KMS-11 (cell line): ENCODE measurements around the gene CCDC91.

Experiments
- H2AFZ ChIP-seq: fragments of 200-600 bp; sonication (generic); 2 replicates; pipeline ENCODE4 v1.6.1; 2016; ENCODE audit warnings: antibody characterized with exemption, mixed run types, low read depth
- H3K27ac ChIP-seq: fragments of 200-600 bp; sonication (generic); 2 replicates; pipeline ENCODE4 v1.6.1; 2016; ENCODE audit warnings: mild to moderate bottlenecking, mixed run types
- H3K27me3 ChIP-seq: fragments of 200-600 bp; sonication (generic); 2 replicates; pipeline ENCODE4 v1.6.1; 2017; ENCODE audit warnings: mild to moderate bottlenecking, low read depth, mixed run types, moderate library complexity; ENCODE audit not compliant: insufficient read depth
- H3K36me3 ChIP-seq: fragments of 200-600 bp; sonication (generic); 2 replicates; pipeline ENCODE4 v1.6.1; 2017; ENCODE audit warnings: mild to moderate bottlenecking, mixed run types; ENCODE audit not compliant: insufficient read depth
- H3K4me1 ChIP-seq: fragments of 200-600 bp; sonication (generic); 2 replicates; pipeline ENCODE4 v1.6.1; 2016; ENCODE audit warnings: mild to moderate bottlenecking, low read depth, mixed run types; ENCODE audit not compliant: poor library complexity, severe bottlenecking
- H3K4me2 ChIP-seq: fragments of 200-600 bp; sonication (generic); 2 replicates; pipeline ENCODE4 v1.7.0; 2016; ENCODE audit warnings: mild to moderate bottlenecking, mixed run types
- H3K4me3 ChIP-seq: fragments of 200-600 bp; sonication (generic); IDR thresholded peaks from 2 replicates; pipeline ENCODE4 v1.6.1; 2017; ENCODE audit warnings: low read depth, low read length, mixed read lengths; ENCODE audit not compliant: insufficient read depth
- H3K79me2 ChIP-seq: fragments of 200-600 bp; sonication (generic); 2 replicates; pipeline ENCODE4 v1.6.1; 2016; ENCODE audit warnings: low read depth, mixed run types; ENCODE audit not compliant: insufficient read depth
- H3K9ac ChIP-seq: fragments of 200-600 bp; sonication (generic); 2 replicates; pipeline ENCODE4 v1.6.1; 2016; ENCODE audit warnings: mild to moderate bottlenecking, mixed run types
- H4K20me1 ChIP-seq: fragments of 200-600 bp; sonication (generic); 2 replicates; pipeline ENCODE4 v1.6.1; 2016; ENCODE audit warnings: mild to moderate bottlenecking, mixed run types; ENCODE audit not compliant: insufficient read depth
- TF ChIP-seq, protein P1 (sequence below): fragments of 200-600 bp; sonication (generic); conservative IDR thresholded peaks from 2 replicates; pipeline ENCODE4 v1.6.1; 2017; ENCODE audit warnings: low read depth, mild to moderate bottlenecking, antibody characterized with exemption, low read length, moderate library complexity, mixed read lengths

Gene CCDC91

DNA sequence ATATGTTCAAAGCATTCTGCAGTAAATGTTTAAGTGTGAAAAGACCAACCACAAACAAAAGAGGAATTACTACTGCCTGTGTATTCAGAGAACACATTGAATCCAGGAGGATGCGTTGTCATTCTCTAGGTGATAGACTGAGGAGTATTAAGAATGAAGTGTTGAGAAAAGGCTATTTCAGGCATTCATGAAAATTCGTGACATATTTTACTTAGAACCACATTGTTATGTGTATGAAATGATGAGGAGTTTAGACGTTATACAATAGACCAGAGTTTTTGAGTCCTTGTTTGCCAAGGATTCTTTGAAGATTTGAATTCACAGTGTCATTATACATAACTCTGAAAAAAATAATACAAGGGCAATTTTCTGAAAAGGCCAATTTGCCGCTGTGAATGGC is 251.8 kb downstream of the CCDC91 start:
- TF ChIP-seq, protein P1, sequence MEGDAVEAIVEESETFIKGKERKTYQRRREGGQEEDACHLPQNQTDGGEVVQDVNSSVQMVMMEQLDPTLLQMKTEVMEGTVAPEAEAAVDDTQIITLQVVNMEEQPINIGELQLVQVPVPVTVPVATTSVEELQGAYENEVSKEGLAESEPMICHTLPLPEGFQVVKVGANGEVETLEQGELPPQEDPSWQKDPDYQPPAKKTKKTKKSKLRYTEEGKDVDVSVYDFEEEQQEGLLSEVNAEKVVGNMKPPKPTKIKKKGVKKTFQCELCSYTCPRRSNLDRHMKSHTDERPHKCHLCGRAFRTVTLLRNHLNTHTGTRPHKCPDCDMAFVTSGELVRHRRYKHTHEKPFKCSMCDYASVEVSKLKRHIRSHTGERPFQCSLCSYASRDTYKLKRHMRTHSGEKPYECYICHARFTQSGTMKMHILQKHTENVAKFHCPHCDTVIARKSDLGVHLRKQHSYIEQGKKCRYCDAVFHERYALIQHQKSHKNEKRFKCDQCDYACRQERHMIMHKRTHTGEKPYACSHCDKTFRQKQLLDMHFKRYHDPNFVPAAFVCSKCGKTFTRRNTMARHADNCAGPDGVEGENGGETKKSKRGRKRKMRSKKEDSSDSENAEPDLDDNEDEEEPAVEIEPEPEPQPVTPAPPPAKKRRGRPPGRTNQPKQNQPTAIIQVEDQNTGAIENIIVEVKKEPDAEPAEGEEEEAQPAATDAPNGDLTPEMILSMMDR: no peak
- H3K4me2 ChIP-seq: no peak overlapping the region
- no peaks in the 10 kb centered on the region for H3K4me1 ChIP-seq
- H3K36me3 ChIP-seq: no peaks in the 10 kb centered on the region
- H3K79me2 ChIP-seq: no peaks in the 10 kb centered on the region
- H3K4me3 ChIP-seq: no peak overlapping the region
- no peak overlapping the region for H3K9ac ChIP-seq
- no peak overlapping the region for H3K27ac ChIP-seq
- no peaks in the 10 kb centered on the region for H3K27me3 ChIP-seq
- no peaks in the 10 kb centered on the region for H4K20me1 ChIP-seq
- H2AFZ ChIP-seq: no peak overlapping the region

DNA sequence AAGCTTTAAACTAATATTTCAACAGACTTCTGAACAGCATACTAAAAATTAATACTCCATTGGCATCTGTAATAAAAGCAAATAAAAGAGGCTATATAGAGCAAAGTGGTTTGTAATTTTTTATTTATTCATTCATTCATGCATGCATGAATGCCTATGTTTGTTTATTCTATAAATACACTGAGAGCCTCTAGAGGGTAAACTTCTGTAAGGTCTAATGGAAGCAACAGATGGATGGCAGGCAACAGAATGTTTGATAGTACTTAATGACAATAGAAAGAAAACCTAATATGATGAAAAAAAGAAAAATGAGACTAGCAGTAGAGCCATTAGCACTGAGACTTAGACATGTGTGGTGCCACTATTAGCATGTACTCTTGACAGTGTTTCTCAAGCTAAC is 253.1 kb downstream of the CCDC91 start:
- Histone ChIP-seq H3K4me1 (no peaks in the 10 kb centered on the region), H3K4me2 (no peak overlapping the region), H3K27ac (no peak overlapping the region), H3K36me3 (no peaks in the 10 kb centered on the region), H3K4me3 (no peak overlapping the region), H3K79me2 (no peaks in the 10 kb centered on the region), H4K20me1 (no peaks in the 10 kb centered on the region), H2AFZ (no peak overlapping the region), H3K9ac (no peak overlapping the region), H3K27me3 (no peaks in the 10 kb centered on the region)
- TF ChIP-seq, protein P1: no peak

DNA sequence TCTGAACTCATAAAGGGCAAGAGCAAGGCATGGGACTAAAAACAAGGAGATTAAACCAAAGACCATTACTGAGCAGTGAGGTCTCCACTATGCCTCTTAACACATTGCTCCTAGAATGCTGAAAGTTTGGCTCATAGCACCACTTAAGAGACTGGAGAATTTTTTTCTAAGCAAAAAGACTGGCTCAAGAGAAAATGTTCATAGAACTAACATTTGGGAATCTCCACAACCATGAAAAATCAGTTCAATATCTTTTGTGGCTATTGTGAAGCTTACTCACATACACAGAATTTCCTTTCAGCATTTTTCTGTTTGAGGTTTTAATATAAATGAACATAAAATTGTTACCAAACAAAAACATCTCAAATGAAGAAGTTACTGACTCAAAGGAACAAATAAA is 255.8 kb downstream of the CCDC91 start:
- H3K36me3 ChIP-seq: no peaks in the 10 kb centered on the region
- H3K27ac ChIP-seq: no peak overlapping the region
- no peaks in the 10 kb centered on the region for H3K79me2 ChIP-seq
- no peak overlapping the region for H3K9ac ChIP-seq
- H3K27me3 ChIP-seq: no peaks in the 10 kb centered on the region
- no peak overlapping the region for H3K4me2 ChIP-seq
- no peaks in the 10 kb centered on the region for H4K20me1 ChIP-seq
- no peak overlapping the region for H2AFZ ChIP-seq
- TF ChIP-seq, protein P1: no peak
- H3K4me1 ChIP-seq: no peaks in the 10 kb centered on the region
- no peak overlapping the region for H3K4me3 ChIP-seq

DNA sequence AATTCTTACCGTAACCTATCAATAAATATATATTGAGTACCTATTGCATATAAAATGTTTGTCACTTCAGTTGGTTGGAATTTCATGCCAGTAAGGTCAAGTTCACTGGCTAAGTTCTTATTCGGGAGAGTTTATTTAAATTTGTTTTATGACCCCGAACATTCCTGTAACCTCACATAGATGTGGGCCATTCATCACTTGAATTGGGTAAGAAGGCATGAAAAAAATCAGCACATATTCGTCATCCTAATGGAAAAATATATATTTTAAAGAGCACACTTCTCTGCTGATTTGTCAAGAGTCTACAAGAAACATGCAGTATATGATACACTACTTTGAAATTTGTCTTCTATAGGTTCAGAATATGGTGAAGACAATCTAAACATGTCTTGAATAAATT is 263.4 kb downstream of the CCDC91 start:
- H3K4me3 ChIP-seq: no peak overlapping the region
- no peaks in the 10 kb centered on the region for H4K20me1 ChIP-seq
- TF ChIP-seq, protein P1: no peak
- H3K4me1 ChIP-seq: peaks cover 18% of the 10 kb centered on the region
- no peak overlapping the region for H3K9ac ChIP-seq
- H3K79me2 ChIP-seq: no peaks in the 10 kb centered on the region
- H3K27ac ChIP-seq: no peak overlapping the region
- no peaks in the 10 kb centered on the region for H3K27me3 ChIP-seq
- H2AFZ ChIP-seq: no peak overlapping the region
- H3K36me3 ChIP-seq: no peaks in the 10 kb centered on the region
- no peak overlapping the region for H3K4me2 ChIP-seq
